Gastroesophageal sphincter (tissue), 4 donors: ENCODE data around the gene PLA2G4D. TPM values are rescaled to one million over a fixed set of nuclear protein-coding genes. Genes with fewer than 3 reads are reported as not detected.

ENCODE experiments used
- ATAC-seq: fragments of 150-250 bp; one replicate; pipeline ENCODE4 v1.9.1; 2016; ENCODE audit warnings: mild to moderate bottlenecking, moderate library complexity
- H3K27ac ChIP-seq, 4 donors: fragments of 200-600 bp; sonication (generic) in 3 of 4; 1 replicate in 3 of 4; 2 replicates in 1 of 4; pipeline ENCODE4 v1.5.1; 2016 to 2019
- H3K27me3 ChIP-seq: fragments of 200-600 bp; sonication (generic); one replicate; pipeline ENCODE4 v1.5.1; 2019
- H3K36me3 ChIP-seq, 2 donors: fragments of 200-600 bp; sonication (generic); one replicate each; pipeline ENCODE4 v1.5.1; 2019; ENCODE audit warnings: control low read depth in 1 of 2
- H3K4me1 ChIP-seq, 3 donors: fragments of 200-600 bp; sonication (generic); 1 replicate in 2 of 3; 2 replicates in 1 of 3; pipeline ENCODE4 v1.5.1; 2016 to 2019; ENCODE audit warnings: control low read depth in 2 of 3
- H3K4me3 ChIP-seq, 2 donors: fragments of 200-600 bp; sonication (generic); one replicate each; pipeline ENCODE4 v1.5.1; 2019; ENCODE audit warnings: mild to moderate bottlenecking in 1 of 2, moderate library complexity in 1 of 2
- H3K9me3 ChIP-seq, 3 donors: fragments of 200-600 bp; sonication (generic); one replicate each; pipeline ENCODE4 v1.5.1; 2017 to 2019; ENCODE audit warnings: control low read depth in 2 of 3
- EP300 ChIP-seq: sonication (generic); formaldehyde crosslinking; IDR thresholded peaks from one replicate; pipeline ENCODE4 v1.6.1; 2017; ENCODE audit warnings: antibody characterized with exemption, mild to moderate bottlenecking
- POLR2A ChIP-seq, 2 donors: fragments of 450-650 bp; IDR thresholded peaks; one replicate each; pipeline ENCODE4 v1.6.1; 2017; ENCODE audit warnings: antibody characterized with exemption in 2 of 2, mild to moderate bottlenecking in 2 of 2, moderate library complexity in 1 of 2
- POLR2AphosphoS5 ChIP-seq: sonication (generic); formaldehyde crosslinking; IDR thresholded peaks from one replicate; pipeline ENCODE4 v1.6.1; 2017; ENCODE audit warnings: antibody characterized with exemption
- WGBS, 2 donors: methylation state at CpG; one replicate each; pipeline ENCODE4 v1.1.5; 2018; ENCODE audit warnings: low coverage in 1 of 2; 5-methylcytosine and 5-hydroxymethylcytosine counted together
- total RNA-seq, 4 donors: library from RNA; depleted of rRNA; stranded (reverse); fragments of >200 nt; gene quantifications; one replicate each; pipeline ENCODE4 v1.1.0, GENCODE V29; 2016
- TF ChIP-seq, protein P1 (sequence below), 4 experiments: fragments of 200-600 bp in 2 of 4; fragments of 450-650 bp in 2 of 4; sonication (generic) in 1 of 4; IDR thresholded peaks; one replicate each; pipeline ENCODE4 v1.5.1; 2017 to 2019; ENCODE audit warnings: antibody characterized with exemption in 4 of 4, mild to moderate bottlenecking in 2 of 4, moderate library complexity in 2 of 4

Gene PLA2G4D
- total RNA-seq, 4 donors from 2014 or later = not detected

DNA sequence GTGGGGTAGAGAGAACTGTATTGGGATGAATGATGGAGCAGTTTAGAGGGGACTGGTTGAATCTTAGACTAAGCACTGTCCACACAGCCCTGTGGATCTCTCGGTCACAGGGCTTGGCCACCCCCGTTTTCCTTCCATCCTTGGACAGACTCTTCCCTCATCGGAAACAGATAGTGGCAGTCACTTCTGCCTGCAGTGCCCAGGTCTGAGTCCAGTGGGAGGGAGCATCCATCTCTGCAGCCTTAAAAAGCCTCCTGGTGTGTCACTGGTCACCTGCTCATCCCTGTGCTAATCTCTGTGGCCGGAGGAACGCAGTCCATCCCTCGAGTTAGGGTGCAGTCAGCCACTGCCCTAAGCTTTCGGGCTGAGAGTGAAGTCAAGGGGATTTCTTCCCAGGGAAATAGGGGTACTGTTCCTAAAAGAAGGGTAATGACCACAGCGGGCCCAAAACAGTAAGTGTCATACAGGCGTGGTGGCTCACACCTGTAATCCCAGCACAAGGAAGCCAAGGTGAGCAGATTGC, 32.0 kb downstream of the PLA2G4D start:
- Histone ChIP-seq H3K27ac (no peak overlapping the region), H3K4me1 (peaks cover 0 to under 1% (median 0%) of the 10 kb centered on the region in 3 donors), H3K27me3 (peaks cover 18% of the 10 kb centered on the region), H3K9me3 (no peaks in the 10 kb centered on the region), H3K36me3 (no peaks in the 10 kb centered on the region), H3K4me3 (no peak overlapping the region)
- ATAC-seq = no peak
- TF ChIP-seq, protein P1, sequence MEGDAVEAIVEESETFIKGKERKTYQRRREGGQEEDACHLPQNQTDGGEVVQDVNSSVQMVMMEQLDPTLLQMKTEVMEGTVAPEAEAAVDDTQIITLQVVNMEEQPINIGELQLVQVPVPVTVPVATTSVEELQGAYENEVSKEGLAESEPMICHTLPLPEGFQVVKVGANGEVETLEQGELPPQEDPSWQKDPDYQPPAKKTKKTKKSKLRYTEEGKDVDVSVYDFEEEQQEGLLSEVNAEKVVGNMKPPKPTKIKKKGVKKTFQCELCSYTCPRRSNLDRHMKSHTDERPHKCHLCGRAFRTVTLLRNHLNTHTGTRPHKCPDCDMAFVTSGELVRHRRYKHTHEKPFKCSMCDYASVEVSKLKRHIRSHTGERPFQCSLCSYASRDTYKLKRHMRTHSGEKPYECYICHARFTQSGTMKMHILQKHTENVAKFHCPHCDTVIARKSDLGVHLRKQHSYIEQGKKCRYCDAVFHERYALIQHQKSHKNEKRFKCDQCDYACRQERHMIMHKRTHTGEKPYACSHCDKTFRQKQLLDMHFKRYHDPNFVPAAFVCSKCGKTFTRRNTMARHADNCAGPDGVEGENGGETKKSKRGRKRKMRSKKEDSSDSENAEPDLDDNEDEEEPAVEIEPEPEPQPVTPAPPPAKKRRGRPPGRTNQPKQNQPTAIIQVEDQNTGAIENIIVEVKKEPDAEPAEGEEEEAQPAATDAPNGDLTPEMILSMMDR (IDR thresholded peaks at IDR 0.05) = no peak
- TF ChIP-seq EP300 (no peak), POLR2AphosphoS5 (no peak), POLR2A (IDR thresholded peaks at IDR 0.05) (no peak)
- 80 to 91% methylated on average over 2 to 6 of the region's 9 CpGs for WGBS, 2 donors

DNA sequence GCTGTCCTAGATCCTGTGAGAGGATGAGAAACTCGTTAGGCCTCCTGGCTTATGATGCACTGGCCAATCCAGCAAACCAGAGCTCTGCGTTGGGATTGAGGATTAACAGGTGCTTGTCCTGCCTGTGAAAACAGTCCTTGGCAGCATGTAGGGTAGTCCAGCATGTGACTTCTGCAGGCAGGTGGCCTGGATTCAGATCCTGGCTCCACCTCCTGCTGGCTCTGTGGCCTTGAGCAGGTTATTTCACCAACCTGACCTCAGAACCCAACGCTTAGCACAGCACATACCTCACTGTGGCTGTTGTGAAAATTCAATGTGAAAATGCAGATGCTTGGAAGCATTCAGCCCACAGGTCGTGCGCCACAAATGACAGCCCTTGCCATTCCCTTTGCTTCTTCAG, 33.6 kb downstream of the PLA2G4D start:
- no peaks in the 10 kb centered on the region for H3K9me3 ChIP-seq
- H3K4me1 ChIP-seq = peaks cover 0 to 9% (median 0%) of the 10 kb centered on the region in 3 donors
- WGBS, 2 donors = 84 to 90% methylated on average over 2 to 4 of the region's 5 CpGs
- ATAC-seq = no peak
- no peak overlapping the region for H3K4me3 ChIP-seq
- peaks cover 24% of the 10 kb centered on the region for H3K27me3 ChIP-seq
- no peaks in the 10 kb centered on the region for H3K36me3 ChIP-seq
- TF ChIP-seq EP300 (no peak), POLR2AphosphoS5 (no peak), POLR2A (IDR thresholded peaks at IDR 0.05) (no peak)
- TF ChIP-seq, protein P1 (IDR thresholded peaks at IDR 0.05) = no peak
- H3K27ac ChIP-seq = no peak overlapping the region

DNA sequence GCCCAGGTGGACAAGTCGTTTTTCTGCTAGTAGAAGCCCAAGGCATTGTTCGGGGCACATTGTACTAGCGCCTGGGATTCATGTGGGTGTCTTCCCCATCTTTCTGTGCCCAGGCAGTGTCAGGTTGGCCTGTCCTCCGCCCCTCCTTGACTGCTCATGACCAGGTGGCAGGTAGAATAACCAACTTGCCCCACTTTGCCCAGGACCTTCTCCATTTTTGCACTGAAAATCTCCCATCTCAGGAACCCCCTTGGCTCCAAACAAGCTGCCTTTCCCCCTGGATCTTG, 33.9 kb downstream of the PLA2G4D start:
- no peaks in the 10 kb centered on the region for H3K36me3 ChIP-seq
- H3K4me1 ChIP-seq = peaks cover 0 to 9% (median 0%) of the 10 kb centered on the region in 3 donors
- no peaks in the 10 kb centered on the region for H3K9me3 ChIP-seq
- no peak for ATAC-seq
- H3K4me3 ChIP-seq = no peak overlapping the region
- no peak overlapping the region for H3K27ac ChIP-seq
- WGBS, 2 donors = 60 to 75% methylated on average over 1 to 3 of the region's 4 CpGs
- no peak for TF ChIP-seq POLR2A (IDR thresholded peaks at IDR 0.05)
- TF ChIP-seq EP300 = no peak
- TF ChIP-seq POLR2AphosphoS5 = no peak
- TF ChIP-seq, protein P1 (IDR thresholded peaks at IDR 0.05) = no peak
- H3K27me3 ChIP-seq = peaks cover 21% of the 10 kb centered on the region

DNA sequence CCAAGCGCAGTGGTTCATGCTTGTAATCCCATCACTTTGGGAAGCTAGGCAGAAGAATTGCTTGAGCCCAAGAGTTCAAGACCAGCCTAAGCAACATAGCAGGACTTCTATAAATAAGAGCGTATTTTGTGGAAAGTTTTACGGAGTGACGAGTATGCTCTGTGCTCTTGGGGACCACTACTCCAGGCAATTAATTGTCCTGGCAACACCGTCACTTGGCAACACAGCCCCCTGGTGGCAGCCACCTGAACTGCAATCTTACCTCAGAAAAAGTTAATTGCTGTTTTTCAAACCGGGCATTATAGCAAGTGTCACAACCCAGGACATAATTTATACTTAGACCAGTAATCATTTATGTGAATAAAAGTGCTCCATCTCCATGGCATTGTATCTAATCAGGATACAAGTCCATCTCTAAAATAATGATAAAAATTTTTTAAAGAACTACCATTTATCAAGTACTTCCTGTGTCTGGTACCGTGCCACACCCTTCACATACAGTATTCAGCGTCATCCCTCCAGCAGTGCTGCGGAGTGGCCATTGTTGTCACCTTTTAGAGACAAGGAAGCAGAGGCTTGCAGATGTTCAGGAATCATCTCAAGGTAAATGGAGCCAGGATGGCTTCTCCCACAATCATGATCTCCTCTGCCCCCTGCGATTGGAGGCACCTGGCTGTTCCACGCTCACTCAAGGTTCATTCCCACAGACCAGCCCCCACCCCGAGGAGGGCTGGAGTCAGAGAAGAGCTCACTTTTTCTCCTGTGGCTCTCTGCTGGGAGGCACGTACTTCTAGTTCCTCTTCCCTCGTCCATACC, 34.5 kb downstream of the PLA2G4D start:
- Histone ChIP-seq H3K27me3 (peaks cover 16% of the 10 kb centered on the region), H3K9me3 (no peaks in the 10 kb centered on the region), H3K4me3 (no peak overlapping the region), H3K4me1 (peaks cover 0 to 9% (median 0%) of the 10 kb centered on the region in 3 donors), H3K36me3 (no peaks in the 10 kb centered on the region), H3K27ac (no peak overlapping the region)
- ATAC-seq = no peak
- WGBS, 2 donors = 34 to 50% methylated on average over 9 to 12 of the region's 14 CpGs
- TF ChIP-seq, protein P1 (IDR thresholded peaks at IDR 0.05) = peak in 3 of 4 experiments; percentile 63 to 84 (median 79)
- no peak for TF ChIP-seq POLR2A (IDR thresholded peaks at IDR 0.05)
- no peak for TF ChIP-seq POLR2AphosphoS5

DNA sequence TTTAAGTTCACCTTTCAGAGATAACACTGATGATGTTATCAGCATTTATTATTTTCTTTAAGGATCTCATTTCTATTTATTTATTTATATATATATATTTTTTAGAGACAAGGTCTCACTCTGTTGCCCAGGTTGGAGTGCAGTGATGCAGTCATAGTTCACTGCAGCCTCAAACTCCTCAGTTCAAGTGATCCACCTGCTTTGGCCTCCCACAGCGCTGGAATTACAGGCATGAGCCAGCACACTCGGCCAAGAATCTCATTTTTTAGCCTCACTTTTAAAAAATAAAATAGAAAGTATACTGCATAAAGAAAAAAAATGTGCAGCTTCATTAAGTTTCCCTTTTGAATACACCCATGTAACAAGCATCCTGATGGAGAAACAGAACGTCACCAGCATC, 35.6 kb downstream of the PLA2G4D start:
- no peak overlapping the region for H3K4me3 ChIP-seq
- 38 to 52% methylated on average over 3 of the region's 3 CpGs for WGBS, 2 donors
- H3K36me3 ChIP-seq = no peaks in the 10 kb centered on the region
- no peak for ATAC-seq
- peaks cover 0 to 9% (median 0%) of the 10 kb centered on the region in 3 donors for H3K4me1 ChIP-seq
- H3K27me3 ChIP-seq = peaks cover 16% of the 10 kb centered on the region
- H3K9me3 ChIP-seq = no peaks in the 10 kb centered on the region
- TF ChIP-seq POLR2A (IDR thresholded peaks at IDR 0.05) = no peak
- TF ChIP-seq, protein P1 (IDR thresholded peaks at IDR 0.05) = no peak
- TF ChIP-seq POLR2AphosphoS5 = no peak
- no peak for TF ChIP-seq EP300
- no peak overlapping the region for H3K27ac ChIP-seq
